CD4-positive, alpha-beta T cell (primary cell): Measurements from ENCODE around the gene ENTR1. TPM values are rescaled to one million over a fixed set of nuclear protein-coding genes. Genes with fewer than 3 reads are reported as not detected.
A peak's percentile ranks its signal among the peaks of the same experiment; 100 is the strongest.

Experiments
- ATAC-seq: fragments of 200-7000 bp; cut with Tn5 transposase; one replicate; pipeline ENCODE4 v1.10.0; 2022; ENCODE audit warnings: mild to moderate bottlenecking; ENCODE audit not compliant: poor library complexity
- CTCF ChIA-PET: fragments of 350-600 bp; sonication (Branson Sonifier 250); formaldehyde crosslinking; loops from one replicate; lab custom pipeline; 2021; ENCODE audit warnings: antibody characterized with exemption, inconsistent platforms; lab: Charles Lee
- POLR2A ChIA-PET: fragments of 350-600 bp; sonication (Branson Sonifier 250); formaldehyde crosslinking; loops from one replicate; lab custom pipeline; 2021; ENCODE audit warnings: antibody characterized with exemption, inconsistent platforms; lab: Charles Lee
- DNase-seq, 14 experiments: peaks; one replicate each; pipeline ENCODE4 v3.0.0-alpha.2; 2013 to 2020; ENCODE audit warnings: mixed read lengths in 2 of 14
- H3K27ac ChIP-seq, 2 donors: one replicate each; pipeline versions ENCODE4 v1.5.1 to v1.7.0; 2013; ENCODE audit warnings: low read length in 2 of 2, low read depth in 1 of 2, mild to moderate bottlenecking in 1 of 2
- H3K27me3 ChIP-seq, 2 experiments: 1 replicate in 1 of 2; 2 replicates in 1 of 2; pipeline versions ENCODE4 v1.6.1 to v1.7.0; 2013; ENCODE audit warnings: low read length in 2 of 2, control low read depth in 1 of 2, mild to moderate bottlenecking in 1 of 2, moderate library complexity in 1 of 2; ENCODE audit not compliant: insufficient read depth in 2 of 2, control insufficient read depth in 1 of 2
- H3K36me3 ChIP-seq: one replicate; pipeline ENCODE4 v1.6.1; 2013; ENCODE audit warnings: low read length, control low read depth; ENCODE audit not compliant: insufficient read depth
- H3K4me1 ChIP-seq: one replicate; pipeline ENCODE4 v1.6.1; 2013; ENCODE audit warnings: low read length, control low read depth; ENCODE audit not compliant: insufficient read depth
- H3K4me3 ChIP-seq: one replicate; pipeline ENCODE4 v1.5.1; 2013; ENCODE audit warnings: mild to moderate bottlenecking, low read length, moderate library complexity
- H3K9me3 ChIP-seq, 2 experiments: 1 replicate in 1 of 2; 2 replicates in 1 of 2; pipeline versions ENCODE4 v1.6.1 to v1.7.0; 2013; ENCODE audit warnings: low read length in 2 of 2, mild to moderate bottlenecking in 2 of 2, control low read depth in 1 of 2, moderate library complexity in 1 of 2; ENCODE audit not compliant: control insufficient read depth in 1 of 2, insufficient read depth in 1 of 2
- H3K27ac Mint-ChIP-seq: one replicate; pipeline ENCODE4 v1.8.0; 2020; ENCODE audit warnings: mixed read lengths
- H3K27me3 Mint-ChIP-seq: one replicate; pipeline ENCODE4 v1.8.0; 2021; ENCODE audit warnings: mixed read lengths
- H3K36me3 Mint-ChIP-seq: one replicate; pipeline ENCODE4 v1.8.0; 2021; ENCODE audit warnings: low read depth, mixed read lengths
- H3K4me1 Mint-ChIP-seq: one replicate; pipeline ENCODE4 v1.8.0; 2021; ENCODE audit warnings: low read depth, mixed read lengths
- H3K4me3 Mint-ChIP-seq: one replicate; pipeline ENCODE4 v1.8.0; 2020; ENCODE audit warnings: mild to moderate bottlenecking, mixed read lengths
- H3K9me3 Mint-ChIP-seq: one replicate; pipeline ENCODE4 v1.8.0; 2020; ENCODE audit warnings: mixed read lengths
- intact Hi-C, 2 experiments: fragments of 100-400 bp; cut with DNase I in 1 of 2; cut with micrococcal nuclease in 1 of 2; formaldehyde crosslinking; loops; one replicate each; pipeline versions ENCODE4 v1.15.1 to v1.9.0; 2023 to 2025; cut with DNase I, micrococcal nuclease
- total RNA-seq, 174 experiments: library from RNA in 2 of 174; stranded (reverse) in 2 of 174; gene quantifications; one replicate each; pipeline ENCODE4 v1.2.3 and lab custom pipeline; 2021 to 2026
- TF ChIP-seq, protein P1 (sequence below): fragments of 200-600 bp; IDR thresholded peaks from one replicate; pipeline ENCODE4 v1.8.0; 2022; ENCODE audit warnings: antibody characterized with exemption, mild to moderate bottlenecking

Gene ENTR1
- total RNA-seq, 2 experiments from 2014 or later: 37.7 to 43.2 TPM

DNA sequence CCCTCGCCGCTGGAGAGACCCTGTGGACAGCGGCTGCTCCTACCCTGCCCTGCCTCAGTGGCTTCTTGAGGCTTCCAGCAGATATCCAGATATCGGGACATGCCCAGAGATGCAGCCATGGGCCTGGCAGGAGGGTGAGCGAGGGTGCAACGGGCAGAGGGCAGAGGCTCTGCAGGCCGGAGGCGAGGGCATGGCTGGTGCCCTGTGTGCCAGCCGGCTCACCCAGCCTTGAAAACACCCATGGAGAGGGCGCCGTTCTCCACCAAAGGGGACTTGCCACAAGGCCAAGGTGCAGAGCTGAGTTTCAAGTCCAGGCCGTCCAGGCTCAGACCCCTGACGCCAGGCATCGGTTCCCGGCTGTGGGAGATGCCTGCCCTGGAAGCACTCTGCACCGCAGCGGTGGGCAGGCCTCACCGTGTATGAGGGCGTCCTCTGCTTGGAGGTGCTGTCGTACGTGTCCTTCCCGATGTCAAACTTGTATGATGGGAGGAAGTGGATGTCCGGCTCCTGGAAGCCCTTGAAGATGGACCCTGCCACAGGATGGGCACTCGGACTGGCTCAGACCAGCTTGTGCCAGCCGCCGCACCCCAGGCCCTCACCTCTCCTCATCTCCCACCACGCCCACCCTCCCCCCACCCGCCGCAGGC is 20.3 kb upstream of the ENTR1 start:
- ChIA-PET CTCF (no interaction called here), POLR2A (no interaction called here)
- Mint-ChIP-seq H3K27ac (no peak overlapping the region), H3K9me3 (no peaks in the 10 kb centered on the region), H3K4me1 (no peaks in the 10 kb centered on the region), H3K36me3 (peaks cover 17% of the 10 kb centered on the region), H3K4me3 (no peak overlapping the region), H3K27me3 (no peaks in the 10 kb centered on the region)
- Histone ChIP-seq H3K9me3 (no peaks in the 10 kb centered on the region), H3K4me1 (no peaks in the 10 kb centered on the region), H3K27ac (no peak overlapping the region), H3K4me3 (no peak overlapping the region), H3K27me3 (no peaks in the 10 kb centered on the region), H3K36me3 (peaks cover 23% of the 10 kb centered on the region)
- intact Hi-C loops: no loop called here
- ATAC-seq (no peak), DNase-seq (no peak)
- TF ChIP-seq, protein P1, sequence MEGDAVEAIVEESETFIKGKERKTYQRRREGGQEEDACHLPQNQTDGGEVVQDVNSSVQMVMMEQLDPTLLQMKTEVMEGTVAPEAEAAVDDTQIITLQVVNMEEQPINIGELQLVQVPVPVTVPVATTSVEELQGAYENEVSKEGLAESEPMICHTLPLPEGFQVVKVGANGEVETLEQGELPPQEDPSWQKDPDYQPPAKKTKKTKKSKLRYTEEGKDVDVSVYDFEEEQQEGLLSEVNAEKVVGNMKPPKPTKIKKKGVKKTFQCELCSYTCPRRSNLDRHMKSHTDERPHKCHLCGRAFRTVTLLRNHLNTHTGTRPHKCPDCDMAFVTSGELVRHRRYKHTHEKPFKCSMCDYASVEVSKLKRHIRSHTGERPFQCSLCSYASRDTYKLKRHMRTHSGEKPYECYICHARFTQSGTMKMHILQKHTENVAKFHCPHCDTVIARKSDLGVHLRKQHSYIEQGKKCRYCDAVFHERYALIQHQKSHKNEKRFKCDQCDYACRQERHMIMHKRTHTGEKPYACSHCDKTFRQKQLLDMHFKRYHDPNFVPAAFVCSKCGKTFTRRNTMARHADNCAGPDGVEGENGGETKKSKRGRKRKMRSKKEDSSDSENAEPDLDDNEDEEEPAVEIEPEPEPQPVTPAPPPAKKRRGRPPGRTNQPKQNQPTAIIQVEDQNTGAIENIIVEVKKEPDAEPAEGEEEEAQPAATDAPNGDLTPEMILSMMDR: no peak

DNA sequence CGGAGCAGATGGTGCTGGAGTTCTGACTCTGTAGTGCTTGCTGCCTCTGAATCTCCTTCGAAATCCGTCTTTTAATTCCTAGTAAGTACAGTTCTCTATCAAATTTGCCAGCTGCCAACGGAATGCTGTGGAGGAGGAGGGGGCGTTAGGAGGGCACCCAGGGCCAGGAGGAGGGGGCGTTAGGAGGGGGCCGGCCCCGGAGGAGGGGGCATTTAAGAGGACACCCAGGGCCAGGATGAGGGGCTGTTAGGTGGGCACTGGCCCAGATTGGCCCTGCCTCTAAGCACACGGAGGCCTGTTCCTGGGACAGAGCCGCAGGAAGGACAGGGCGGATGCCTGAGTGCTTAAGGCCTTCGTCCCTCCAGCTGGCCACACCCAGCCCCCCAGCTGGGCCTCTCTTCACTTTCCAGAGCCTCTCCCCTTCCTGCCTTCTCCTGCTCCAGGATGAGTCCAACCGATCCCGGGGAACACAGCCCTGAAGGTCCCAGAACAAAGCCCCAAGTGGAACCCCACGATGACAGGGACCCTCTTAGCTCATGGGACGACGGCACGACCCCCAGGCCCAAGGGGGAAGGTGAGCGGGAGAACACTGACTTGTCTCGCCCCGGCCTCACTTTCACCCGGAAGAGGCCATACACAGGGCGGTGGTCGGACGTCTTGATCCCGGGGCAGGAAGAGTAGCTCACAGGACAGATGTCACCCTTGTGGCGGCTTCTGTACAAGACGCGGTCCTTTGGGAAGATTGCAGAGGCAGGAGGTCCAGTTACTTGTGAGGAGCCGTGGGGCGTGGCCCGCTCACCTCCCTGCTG is 19.5 kb upstream of the ENTR1 start:
- ChIA-PET POLR2A (no interaction called here), CTCF (no interaction called here)
- TF ChIP-seq, protein P1: no peak
- H3K27ac Mint-ChIP-seq: no peak overlapping the region
- H3K4me3 Mint-ChIP-seq: no peak overlapping the region
- H3K4me3 ChIP-seq: no peak overlapping the region
- no peak for ATAC-seq
- H3K36me3 ChIP-seq: peaks cover 19% of the 10 kb centered on the region
- H3K9me3 ChIP-seq: no peaks in the 10 kb centered on the region
- peaks cover 14% of the 10 kb centered on the region for H3K36me3 Mint-ChIP-seq
- DNase-seq: peak in 1 of 14 experiments; percentile 17
- no peak overlapping the region for H3K27ac ChIP-seq
- no peaks in the 10 kb centered on the region for H3K4me1 Mint-ChIP-seq
- H3K27me3 Mint-ChIP-seq: no peaks in the 10 kb centered on the region
- H3K27me3 ChIP-seq: no peaks in the 10 kb centered on the region
- no peaks in the 10 kb centered on the region for H3K4me1 ChIP-seq
- no peaks in the 10 kb centered on the region for H3K9me3 Mint-ChIP-seq
- intact Hi-C loops: no loop called here

DNA sequence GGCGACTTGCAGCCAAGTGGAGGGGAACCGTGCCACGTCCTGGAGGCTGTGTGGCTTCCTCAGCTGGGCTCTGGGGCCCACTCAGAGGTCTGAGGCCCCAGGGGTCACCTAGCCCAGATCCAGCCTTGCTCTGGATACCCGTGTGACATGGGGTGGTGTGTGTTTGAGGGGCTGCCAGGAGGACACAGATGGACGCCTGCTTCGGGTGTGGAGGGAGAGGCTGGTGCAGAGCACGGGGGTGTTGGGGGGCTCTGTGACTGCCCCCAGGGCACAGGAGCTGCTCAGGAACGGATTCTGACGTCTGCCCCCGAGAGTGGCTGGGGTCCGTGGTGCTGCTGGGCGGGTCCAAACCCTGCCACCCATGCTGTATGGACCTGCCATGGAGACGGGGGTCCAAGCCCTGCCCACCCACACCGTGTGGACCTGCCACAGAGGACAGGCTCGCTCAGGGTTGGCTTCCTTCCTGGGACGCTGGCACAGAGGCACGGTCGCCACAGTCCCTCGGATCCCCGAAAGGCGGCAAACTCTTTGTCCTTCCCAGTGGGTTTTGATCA is 18.7 kb upstream of the ENTR1 start:
- peak in 1 of 14 experiments; percentile 18 for DNase-seq
- Histone ChIP-seq H3K27ac (no peak overlapping the region), H3K4me3 (no peak overlapping the region), H3K4me1 (no peaks in the 10 kb centered on the region), H3K9me3 (no peaks in the 10 kb centered on the region), H3K36me3 (peaks cover 24% of the 10 kb centered on the region), H3K27me3 (no peaks in the 10 kb centered on the region)
- ChIA-PET CTCF (no interaction called here), POLR2A (no interaction called here)
- no peaks in the 10 kb centered on the region for H3K9me3 Mint-ChIP-seq
- no peak overlapping the region for H3K27ac Mint-ChIP-seq
- ATAC-seq: no peak
- intact Hi-C loops: no loop called here
- H3K4me3 Mint-ChIP-seq: no peak overlapping the region
- H3K4me1 Mint-ChIP-seq: no peaks in the 10 kb centered on the region
- TF ChIP-seq, protein P1: no peak
- peaks cover 21% of the 10 kb centered on the region for H3K36me3 Mint-ChIP-seq
- no peaks in the 10 kb centered on the region for H3K27me3 Mint-ChIP-seq
